HEK293 (cell line): ENCODE data around the gene MZT2A.
"Not testable (repeated sequence)": the region's sequence is repeated elsewhere in the genome, so short reads cannot be mapped to it uniquely, and the experiment has no call there.

Experiments used
- BCL11A ChIP-seq: fragments of 450-650 bp; formaldehyde crosslinking; IDR thresholded peaks from 2 replicates; pipeline ENCODE4 v1.5.1; 2016; ENCODE audit warnings: low read depth, missing biosample characterization, missing genetic modification characterization
- IKZF3 ChIP-seq: fragments of 450-650 bp; IDR thresholded peaks from 2 replicates; pipeline ENCODE4 v1.5.0; 2018; ENCODE audit warnings: missing biosample characterization, mild to moderate bottlenecking, missing genetic modification characterization, moderate library complexity
- ZNF10 ChIP-seq: fragments of 450-650 bp; formaldehyde crosslinking; IDR thresholded peaks from 2 replicates; pipeline ENCODE4 v1.5.1; 2017; ENCODE audit warnings: missing biosample characterization, missing genetic modification characterization
- ZNF335 ChIP-seq: fragments of 450-650 bp; formaldehyde crosslinking; conservative IDR thresholded peaks from 2 replicates; pipeline ENCODE4 v1.5.1; 2016; ENCODE audit warnings: missing biosample characterization, missing genetic modification characterization
- ZNF501 ChIP-seq: fragments of 450-650 bp; formaldehyde crosslinking; IDR thresholded peaks from 2 replicates; pipeline ENCODE4 v1.5.1; 2016; ENCODE audit warnings: missing biosample characterization, missing genetic modification characterization
- ZNF548 ChIP-seq: fragments of 450-650 bp; formaldehyde crosslinking; IDR thresholded peaks from 2 replicates; pipeline ENCODE4 v1.5.1; 2016; ENCODE audit warnings: missing biosample characterization, missing genetic modification characterization
- ZNF777 ChIP-seq: fragments of 450-650 bp; formaldehyde crosslinking; IDR thresholded peaks from 2 replicates; pipeline ENCODE4 v1.5.1; 2017; ENCODE audit warnings: missing biosample characterization, missing genetic modification characterization, borderline replicate concordance
- TF ChIP-seq, protein P1 (sequence below): fragments of 450-650 bp; formaldehyde crosslinking; IDR thresholded peaks from 2 replicates; pipeline ENCODE4 v1.5.1; 2016; ENCODE audit warnings: missing biosample characterization, missing genetic modification characterization
- TF ChIP-seq, protein P2 (sequence below): fragments of 450-650 bp; formaldehyde crosslinking; IDR thresholded peaks from 2 replicates; pipeline ENCODE4 v1.5.1; 2016; ENCODE audit warnings: missing biosample characterization, missing genetic modification characterization
- TF ChIP-seq, protein P3 (sequence below): fragments of 450-650 bp; formaldehyde crosslinking; IDR thresholded peaks from 2 replicates; pipeline ENCODE4 v1.5.1; 2016; ENCODE audit warnings: missing biosample characterization, missing genetic modification characterization
- TF ChIP-seq, protein P4 (sequence below): fragments of 450-650 bp; formaldehyde crosslinking; IDR thresholded peaks from 2 replicates; pipeline ENCODE4 v1.5.1; 2016; ENCODE audit warnings: missing biosample characterization, missing genetic modification characterization
- TF ChIP-seq, protein P5 (sequence below): fragments of 450-650 bp; formaldehyde crosslinking; IDR thresholded peaks from 2 replicates; pipeline ENCODE4 v1.5.1; 2017; ENCODE audit warnings: missing biosample characterization, mild to moderate bottlenecking, missing genetic modification characterization, moderate library complexity

DNA sequence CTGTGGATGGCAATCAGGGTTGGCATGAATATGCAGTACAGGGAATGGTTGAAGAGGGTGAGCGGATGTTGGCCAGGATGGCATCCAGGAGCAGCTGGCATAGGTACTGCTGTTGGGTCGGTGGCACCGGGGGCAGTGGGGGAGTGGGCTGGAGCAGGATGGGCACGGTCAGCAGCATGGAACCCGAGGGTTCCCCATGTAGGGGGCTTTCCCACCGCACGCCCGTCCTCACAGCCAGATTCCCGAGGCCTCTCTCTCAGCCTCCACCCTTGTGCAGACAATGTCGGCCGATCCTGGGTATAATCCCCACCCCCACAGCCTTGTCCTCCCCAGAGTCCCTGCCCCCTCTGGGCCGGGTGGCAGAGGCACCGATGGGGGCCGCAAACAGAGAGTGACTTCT lies 44.6 kb upstream of the MZT2A start:
- TF ChIP-seq IKZF3, ZNF10, ZNF777, ZNF501, ZNF335, ZNF548, BCL11A (tag by site-specific recombination): not testable (repeated sequence)
- TF ChIP-seq, protein P1, sequence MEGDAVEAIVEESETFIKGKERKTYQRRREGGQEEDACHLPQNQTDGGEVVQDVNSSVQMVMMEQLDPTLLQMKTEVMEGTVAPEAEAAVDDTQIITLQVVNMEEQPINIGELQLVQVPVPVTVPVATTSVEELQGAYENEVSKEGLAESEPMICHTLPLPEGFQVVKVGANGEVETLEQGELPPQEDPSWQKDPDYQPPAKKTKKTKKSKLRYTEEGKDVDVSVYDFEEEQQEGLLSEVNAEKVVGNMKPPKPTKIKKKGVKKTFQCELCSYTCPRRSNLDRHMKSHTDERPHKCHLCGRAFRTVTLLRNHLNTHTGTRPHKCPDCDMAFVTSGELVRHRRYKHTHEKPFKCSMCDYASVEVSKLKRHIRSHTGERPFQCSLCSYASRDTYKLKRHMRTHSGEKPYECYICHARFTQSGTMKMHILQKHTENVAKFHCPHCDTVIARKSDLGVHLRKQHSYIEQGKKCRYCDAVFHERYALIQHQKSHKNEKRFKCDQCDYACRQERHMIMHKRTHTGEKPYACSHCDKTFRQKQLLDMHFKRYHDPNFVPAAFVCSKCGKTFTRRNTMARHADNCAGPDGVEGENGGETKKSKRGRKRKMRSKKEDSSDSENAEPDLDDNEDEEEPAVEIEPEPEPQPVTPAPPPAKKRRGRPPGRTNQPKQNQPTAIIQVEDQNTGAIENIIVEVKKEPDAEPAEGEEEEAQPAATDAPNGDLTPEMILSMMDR (tag by site-specific recombination): not testable (repeated sequence)
- TF ChIP-seq, protein P2, sequence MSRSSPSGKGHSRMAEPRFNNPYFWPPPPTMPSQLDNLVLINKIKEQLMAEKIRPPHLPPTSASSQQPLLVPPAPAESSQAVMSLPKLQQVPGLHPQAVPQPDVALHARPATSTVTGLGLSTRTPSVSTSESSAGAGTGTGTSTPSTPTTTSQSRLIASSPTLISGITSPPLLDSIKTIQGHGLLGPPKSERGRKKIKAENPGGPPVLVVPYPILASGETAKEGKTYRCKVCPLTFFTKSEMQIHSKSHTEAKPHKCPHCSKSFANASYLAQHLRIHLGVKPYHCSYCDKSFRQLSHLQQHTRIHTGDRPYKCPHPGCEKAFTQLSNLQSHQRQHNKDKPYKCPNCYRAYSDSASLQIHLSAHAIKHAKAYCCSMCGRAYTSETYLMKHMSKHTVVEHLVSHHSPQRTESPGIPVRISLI (tag by site-specific recombination): not testable (repeated sequence)
- TF ChIP-seq, protein P3, sequence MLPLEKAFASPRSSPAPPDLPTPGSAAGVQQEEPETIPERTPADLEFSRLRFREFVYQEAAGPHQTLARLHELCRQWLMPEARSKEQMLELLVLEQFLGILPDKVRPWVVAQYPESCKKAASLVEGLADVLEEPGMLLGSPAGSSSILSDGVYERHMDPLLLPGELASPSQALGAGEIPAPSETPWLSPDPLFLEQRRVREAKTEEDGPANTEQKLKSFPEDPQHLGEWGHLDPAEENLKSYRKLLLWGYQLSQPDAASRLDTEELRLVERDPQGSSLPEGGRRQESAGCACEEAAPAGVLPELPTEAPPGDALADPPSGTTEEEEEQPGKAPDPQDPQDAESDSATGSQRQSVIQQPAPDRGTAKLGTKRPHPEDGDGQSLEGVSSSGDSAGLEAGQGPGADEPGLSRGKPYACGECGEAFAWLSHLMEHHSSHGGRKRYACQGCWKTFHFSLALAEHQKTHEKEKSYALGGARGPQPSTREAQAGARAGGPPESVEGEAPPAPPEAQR: not testable (repeated sequence)
- TF ChIP-seq, protein P4, sequence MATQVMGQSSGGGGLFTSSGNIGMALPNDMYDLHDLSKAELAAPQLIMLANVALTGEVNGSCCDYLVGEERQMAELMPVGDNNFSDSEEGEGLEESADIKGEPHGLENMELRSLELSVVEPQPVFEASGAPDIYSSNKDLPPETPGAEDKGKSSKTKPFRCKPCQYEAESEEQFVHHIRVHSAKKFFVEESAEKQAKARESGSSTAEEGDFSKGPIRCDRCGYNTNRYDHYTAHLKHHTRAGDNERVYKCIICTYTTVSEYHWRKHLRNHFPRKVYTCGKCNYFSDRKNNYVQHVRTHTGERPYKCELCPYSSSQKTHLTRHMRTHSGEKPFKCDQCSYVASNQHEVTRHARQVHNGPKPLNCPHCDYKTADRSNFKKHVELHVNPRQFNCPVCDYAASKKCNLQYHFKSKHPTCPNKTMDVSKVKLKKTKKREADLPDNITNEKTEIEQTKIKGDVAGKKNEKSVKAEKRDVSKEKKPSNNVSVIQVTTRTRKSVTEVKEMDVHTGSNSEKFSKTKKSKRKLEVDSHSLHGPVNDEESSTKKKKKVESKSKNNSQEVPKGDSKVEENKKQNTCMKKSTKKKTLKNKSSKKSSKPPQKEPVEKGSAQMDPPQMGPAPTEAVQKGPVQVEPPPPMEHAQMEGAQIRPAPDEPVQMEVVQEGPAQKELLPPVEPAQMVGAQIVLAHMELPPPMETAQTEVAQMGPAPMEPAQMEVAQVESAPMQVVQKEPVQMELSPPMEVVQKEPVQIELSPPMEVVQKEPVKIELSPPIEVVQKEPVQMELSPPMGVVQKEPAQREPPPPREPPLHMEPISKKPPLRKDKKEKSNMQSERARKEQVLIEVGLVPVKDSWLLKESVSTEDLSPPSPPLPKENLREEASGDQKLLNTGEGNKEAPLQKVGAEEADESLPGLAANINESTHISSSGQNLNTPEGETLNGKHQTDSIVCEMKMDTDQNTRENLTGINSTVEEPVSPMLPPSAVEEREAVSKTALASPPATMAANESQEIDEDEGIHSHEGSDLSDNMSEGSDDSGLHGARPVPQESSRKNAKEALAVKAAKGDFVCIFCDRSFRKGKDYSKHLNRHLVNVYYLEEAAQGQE (tag by site-specific recombination): not testable (repeated sequence)
- TF ChIP-seq, protein P5, sequence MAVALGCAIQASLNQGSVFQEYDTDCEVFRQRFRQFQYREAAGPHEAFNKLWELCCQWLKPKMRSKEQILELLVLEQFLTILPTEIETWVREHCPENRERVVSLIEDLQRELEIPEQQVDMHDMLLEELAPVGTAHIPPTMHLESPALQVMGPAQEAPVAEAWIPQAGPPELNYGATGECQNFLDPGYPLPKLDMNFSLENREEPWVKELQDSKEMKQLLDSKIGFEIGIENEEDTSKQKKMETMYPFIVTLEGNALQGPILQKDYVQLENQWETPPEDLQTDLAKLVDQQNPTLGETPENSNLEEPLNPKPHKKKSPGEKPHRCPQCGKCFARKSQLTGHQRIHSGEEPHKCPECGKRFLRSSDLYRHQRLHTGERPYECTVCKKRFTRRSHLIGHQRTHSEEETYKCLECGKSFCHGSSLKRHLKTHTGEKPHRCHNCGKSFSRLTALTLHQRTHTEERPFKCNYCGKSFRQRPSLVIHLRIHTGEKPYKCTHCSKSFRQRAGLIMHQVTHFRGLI (tag by site-specific recombination): not testable (repeated sequence)
